Effector CD8-positive, alpha-beta T cell (primary cell): ENCODE measurements around the gene NUDCD2.
A peak's percentile ranks its signal among the peaks of the same experiment; 100 is the strongest.

ENCODE experiments used
- DNase-seq: peaks from one replicate; lab custom pipeline; 2025; lab: John Stamatoyannopoulos, UW
- total RNA-seq, 4 experiments: gene quantifications; one replicate each; lab custom pipeline; 2026; lab: John Stamatoyannopoulos, UW

Gene NUDCD2, protein sequence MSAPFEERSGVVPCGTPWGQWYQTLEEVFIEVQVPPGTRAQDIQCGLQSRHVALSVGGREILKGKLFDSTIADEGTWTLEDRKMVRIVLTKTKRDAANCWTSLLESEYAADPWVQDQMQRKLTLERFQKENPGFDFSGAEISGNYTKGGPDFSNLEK
- total RNA-seq, result 16.1 to 27.0 (median 23.4) reads per million in 4 experiments

DNA sequence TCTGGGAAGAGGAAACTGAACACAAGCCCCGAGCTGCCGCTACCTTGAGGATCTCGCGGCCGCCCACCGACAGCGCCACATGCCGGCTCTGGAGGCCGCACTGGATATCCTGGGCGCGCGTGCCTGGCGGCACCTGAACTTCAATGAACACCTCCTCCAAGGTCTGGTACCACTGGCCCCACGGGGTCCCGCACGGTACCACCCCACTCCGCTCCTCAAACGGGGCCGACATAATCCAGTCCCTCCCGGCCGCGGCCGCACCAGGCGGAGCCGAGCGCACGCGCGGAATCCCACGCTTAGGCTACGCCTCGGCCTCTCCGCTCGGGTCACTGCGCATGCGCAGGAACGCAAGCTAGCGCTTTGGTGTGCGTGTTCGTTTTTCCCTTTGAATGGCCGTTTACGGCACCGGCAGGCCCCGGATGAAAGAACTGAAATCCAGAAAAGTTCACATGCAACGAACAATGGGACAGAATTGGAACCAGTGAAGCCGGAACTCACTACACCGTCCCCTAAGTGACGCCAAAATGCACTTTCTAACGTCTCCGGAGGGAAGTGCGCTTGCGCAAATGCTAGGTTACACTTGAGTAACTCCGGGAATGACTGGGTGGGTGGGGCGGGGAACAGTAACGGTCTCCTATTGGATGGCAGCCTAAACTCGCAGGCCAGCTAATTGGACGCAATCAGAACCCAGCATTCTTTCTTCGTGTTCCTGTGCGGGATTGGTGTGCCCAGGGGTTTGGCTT lies at the start of gene NUDCD2:
Gene NUDCD2, minus strand, starts transcription at position 284 of the 743 bp plus-strand sequence. Its CDS starts 52 bp downstream, at position 232.
- peak; percentile 96 for DNase-seq

- no peak for DNase-seq
These were observed 49.5 kb upstream of the NUDCD2 start for GRCh38 chr5:163509291-163509951.

DNA sequence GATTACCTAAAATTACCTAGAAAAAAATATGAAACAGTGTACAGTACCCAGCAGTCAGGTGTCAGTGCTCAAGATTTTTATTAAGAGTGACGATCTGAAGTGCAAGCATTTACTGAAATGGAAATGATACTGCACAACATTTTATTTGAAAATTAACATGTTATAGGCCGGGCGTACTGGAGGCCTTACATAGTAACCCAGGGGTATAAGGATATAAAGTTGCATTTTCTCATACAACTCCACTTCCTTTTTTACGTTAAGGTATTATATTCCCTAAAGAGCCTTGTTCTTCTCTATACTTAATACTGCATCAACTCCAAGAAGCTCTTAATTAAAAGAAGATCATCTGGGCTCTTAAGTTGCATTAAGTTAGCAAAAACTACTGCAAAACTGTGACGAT lies 48.9 kb upstream of the NUDCD2 start:
- no peak for DNase-seq

DNA sequence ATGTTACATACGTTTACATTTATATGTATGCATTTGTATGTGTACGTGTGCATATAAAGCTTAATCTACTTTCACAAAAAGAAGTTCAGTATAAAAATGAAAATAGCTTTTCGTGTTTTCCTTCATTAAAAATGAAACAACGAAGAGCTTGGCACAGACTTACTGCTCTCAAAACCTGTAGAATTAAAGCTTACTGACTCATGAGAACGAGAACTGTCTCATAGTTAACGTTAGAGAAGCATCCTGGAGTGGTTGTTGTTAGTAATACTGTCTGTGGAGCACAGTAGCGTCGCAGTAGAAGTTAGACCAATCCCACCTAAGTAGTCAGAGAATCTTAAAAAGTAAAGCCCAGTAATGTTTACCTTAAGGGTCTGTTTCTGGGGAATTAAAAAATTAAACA lies 46.8 kb upstream of the NUDCD2 start:
- DNase-seq, result no peak

- no peak for DNase-seq
These were observed 46.2 kb upstream of the NUDCD2 start for GRCh38 chr5:163506095-163506457.

GRCh38 chr5:163505368-163506094 lies 45.6 kb upstream of the NUDCD2 start, which contains the start of gene MAT2B:
TSS of gene MAT2B (plus strand) at chr5:163505619. CDS start at chr5:163505687, 68 bp downstream.
- peak; percentile 90 for DNase-seq

GRCh38 chr5:163505049-163505367 lies 45.1 kb upstream of the NUDCD2 start:
- DNase-seq, result no peak

- no peak for DNase-seq
These were observed 44.4 kb upstream of the NUDCD2 start for GRCh38 chr5:163504079-163504931.

DNA sequence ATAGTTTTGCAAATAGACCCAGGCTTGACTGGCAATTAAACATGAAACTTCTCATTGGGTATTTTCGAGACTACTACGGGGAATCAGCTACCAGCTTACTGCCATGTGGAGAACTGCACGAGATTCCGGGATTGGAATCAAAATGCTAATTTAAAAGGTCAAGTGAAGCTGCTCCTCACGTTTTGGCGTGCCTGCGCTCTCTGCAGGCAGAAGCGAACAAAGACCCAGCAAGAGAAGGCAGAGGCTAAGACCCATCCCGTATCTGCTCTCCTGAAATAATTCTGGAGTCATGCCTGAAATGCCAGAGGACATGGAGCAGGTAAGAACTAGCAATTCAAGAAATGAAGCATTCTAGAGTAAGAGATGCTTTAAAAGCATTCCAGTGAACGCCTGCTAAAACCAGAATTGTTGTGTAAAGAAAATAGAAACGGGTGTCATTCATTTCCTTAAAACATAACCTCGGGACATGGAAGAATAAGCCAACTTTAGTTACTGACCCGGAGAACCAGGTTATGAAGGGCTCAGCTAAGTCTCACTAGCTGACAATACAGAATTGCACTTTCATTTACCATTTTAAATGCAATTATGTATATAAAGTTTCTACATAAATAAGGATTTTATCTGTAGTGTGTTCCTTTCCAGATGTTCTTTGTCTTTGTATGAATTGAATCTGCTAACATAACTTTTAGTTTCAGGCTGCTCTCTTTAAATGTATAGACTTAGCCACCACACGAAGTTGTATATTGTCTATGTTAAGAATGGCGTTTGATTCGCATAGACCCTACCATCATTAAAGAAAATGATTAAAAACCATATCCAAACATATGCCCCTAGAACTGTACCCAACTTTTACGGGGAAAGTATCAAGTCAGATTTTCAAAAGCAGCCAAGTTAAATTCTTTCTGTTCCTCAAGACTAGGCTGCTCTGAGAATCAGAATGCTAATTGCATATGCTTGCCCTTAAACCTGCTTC lies 43.5 kb upstream of the NUDCD2 start:
- no peak for DNase-seq

DNA sequence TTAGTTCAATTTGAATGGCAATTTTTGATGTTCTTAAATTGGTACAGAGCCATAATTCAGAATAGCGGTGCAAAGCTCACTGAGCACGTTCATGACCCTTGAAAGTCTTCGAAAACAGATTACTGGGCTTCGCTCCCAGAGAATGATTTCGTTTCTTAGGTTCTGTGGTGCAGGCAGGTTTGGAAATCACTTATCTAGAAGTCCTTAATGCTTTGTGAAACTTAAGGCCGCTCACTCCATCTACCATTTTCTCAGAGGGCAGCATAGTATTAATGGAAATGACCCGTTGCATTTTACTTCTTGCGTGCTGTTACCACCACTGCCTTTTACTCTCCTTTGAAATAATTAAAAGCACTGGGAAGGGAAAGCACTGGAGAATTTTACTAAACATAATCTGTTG lies 42.6 kb upstream of the NUDCD2 start:
- DNase-seq, result no peak

- no peak for DNase-seq
These were observed 39.0 kb upstream of the NUDCD2 start for GRCh38 chr5:163498886-163499285.

GRCh38 chr5:163497315-163497714 lies 37.4 kb upstream of the NUDCD2 start:
- no peak for DNase-seq

GRCh38 chr5:163496286-163496685 lies 36.4 kb upstream of the NUDCD2 start:
- DNase-seq, result no peak

GRCh38 chr5:163489745-163490075 lies 29.8 kb upstream of the NUDCD2 start:
- no peak for DNase-seq

DNA sequence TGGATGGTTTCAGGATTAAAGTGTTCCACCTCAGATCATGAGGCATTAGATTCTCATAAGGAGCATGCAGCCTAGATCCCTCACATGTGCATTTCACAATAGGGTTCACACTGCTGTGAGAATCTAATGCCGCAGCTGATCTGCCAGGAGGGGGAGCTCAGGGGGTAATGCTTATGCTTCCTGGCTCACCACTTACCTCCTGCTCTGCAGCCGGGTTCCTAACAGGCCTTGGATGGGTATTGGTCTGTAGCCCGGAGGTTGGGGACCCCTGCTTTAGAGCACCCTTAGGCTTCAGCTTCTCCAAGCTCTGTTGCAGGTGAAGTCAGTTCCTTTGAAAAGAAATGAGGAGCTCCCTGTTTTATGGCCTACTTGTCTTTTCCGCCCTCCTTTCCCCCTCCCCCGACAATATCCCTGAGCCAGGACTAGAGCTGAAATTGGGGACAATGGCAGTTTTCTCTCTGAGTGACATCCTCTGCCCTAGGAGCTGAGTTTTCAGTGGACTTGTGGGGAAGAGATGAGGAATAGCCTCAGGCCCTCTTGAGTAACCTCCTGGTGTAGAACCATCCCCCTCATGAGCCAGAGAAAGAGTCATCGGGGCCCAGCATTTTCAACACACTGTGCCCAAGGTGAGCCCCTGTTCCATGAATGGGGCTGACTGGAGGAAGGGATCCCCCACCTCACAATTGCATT lies 29.3 kb upstream of the NUDCD2 start:
- DNase-seq, result no peak

- no peak for DNase-seq
These were observed 19.0 kb upstream of the NUDCD2 start for GRCh38 chr5:163478982-163479271.

GRCh38 chr5:163478126-163478981 lies 18.5 kb upstream of the NUDCD2 start:
- DNase-seq, result no peak

GRCh38 chr5:163475411-163475810 lies 15.5 kb upstream of the NUDCD2 start:
- no peak for DNase-seq

- no peak for DNase-seq
These were observed 13.8 kb upstream of the NUDCD2 start for GRCh38 chr5:163473635-163474243.
